ENCODE measurements around the gene TRIM51G.
"Not testable (repeated sequence)": the region's sequence is repeated elsewhere in the genome, so short reads cannot be mapped to it uniquely, and the experiment has no call there.

TRIM51G gene, protein sequence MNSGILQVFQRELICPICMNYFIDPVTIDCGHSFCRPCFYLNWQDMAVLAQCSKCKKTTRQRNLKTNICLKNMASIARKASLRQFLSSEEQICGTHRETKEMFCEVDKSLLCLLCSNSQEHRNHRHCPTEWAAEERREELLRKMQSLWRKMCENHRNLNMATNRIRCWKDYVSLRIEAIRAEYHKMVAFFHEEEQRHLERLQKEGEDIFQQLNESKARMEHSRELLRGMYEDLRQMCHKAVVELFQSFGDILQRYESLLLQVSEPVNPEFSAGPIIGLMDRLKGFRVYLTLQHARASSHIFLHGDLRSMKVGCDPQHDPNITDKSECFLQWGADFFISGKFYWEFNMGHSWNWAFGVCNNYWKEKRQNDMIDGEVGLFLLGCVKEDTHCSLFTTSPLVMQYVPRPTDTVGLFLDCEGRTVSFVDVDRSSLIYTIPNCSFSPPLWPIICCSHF

GRCh38 chr11:48983785-48984184 lies at the start of gene TRIM51G:
Gene TRIM51G, minus strand, starts transcription at chr11:48983885. Its CDS starts 2,190 bp downstream, at chr11:48981695.
- not testable (repeated sequence) for DNase-seq (ENCODE audit: low read depth, low spot score); H3K27ac ChIP-seq

- DNase-seq (ENCODE audit: low read depth, low spot score); H3K27ac ChIP-seq: not testable (repeated sequence)
Observed at GRCh38 chr11:49028523-49028922, 44.8 kb upstream of the TRIM51G start, which contains the start of gene TRIM49B. Gene TRIM49B, plus strand, starts transcription at chr11:49028823. Its CDS starts 2,777 bp downstream, at chr11:49031600.

DNA sequence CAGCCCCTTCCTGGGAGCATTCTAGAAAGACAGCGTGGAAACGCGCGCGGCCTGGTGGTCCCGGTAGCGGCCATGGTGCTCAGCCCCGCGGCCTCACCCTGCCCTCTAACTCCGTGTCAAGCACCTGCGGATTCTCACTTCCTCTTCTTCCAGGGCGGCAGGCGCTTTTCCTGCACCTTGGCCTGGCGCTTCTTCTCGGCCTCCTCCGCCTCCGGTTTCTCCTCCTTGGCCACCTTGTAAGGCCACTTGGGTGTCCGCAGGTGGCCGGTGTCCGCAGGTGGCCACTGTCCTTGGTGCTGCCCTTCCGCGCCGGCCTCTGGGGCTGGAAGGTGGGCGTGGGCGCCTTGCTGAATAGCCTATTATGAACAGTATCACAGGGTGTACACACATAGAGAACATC lies 15.1 kb downstream of the TRIM51G start:
- DNase-seq (ENCODE audit: low read depth, low spot score); H3K27ac ChIP-seq: not testable (repeated sequence)

- not testable (repeated sequence) for H3K27ac ChIP-seq; DNase-seq (ENCODE audit: low read depth, low spot score)
Observed at GRCh38 chr11:48955315-48956049, 28.2 kb downstream of the TRIM51G start.

DNA sequence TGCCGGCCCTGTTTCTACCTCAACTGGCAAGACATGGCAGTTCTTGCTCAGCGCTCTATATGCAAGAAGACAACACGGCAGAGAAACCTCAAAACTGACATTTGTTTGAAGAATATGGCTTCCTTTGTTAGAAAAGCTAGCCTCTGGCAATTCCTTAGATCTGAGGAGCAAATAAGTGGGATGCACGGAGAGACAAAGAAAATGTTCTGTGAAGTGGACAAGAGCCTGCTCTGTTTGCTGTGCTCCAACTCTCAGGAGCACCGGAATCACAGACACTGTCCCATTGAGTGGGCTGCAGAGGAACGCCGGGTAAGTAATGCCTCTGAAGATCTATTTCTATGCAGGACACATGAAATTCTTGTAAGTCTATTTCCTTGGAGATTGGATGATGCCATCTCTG lies 37.9 kb downstream of the TRIM51G start:
- H3K27ac ChIP-seq = not testable (repeated sequence)

More for the DNA sequence above, 37.9 kb downstream of the TRIM51G start:
- DNase-seq (ENCODE audit: low read depth, low spot score) = not testable (repeated sequence)

Measured in epithelial cell of prostate (primary cell).